HCT116 (cell line): ENCODE data around the gene ZSWIM3.

Source experiments
- CBX3 ChIP-seq: IDR thresholded peaks from 2 replicates; pipeline ENCODE4 v1.6.1; 2012; ENCODE audit warnings: low read depth
- CEBPB ChIP-seq: IDR thresholded peaks from 2 replicates; pipeline ENCODE4 v1.6.1; 2012; ENCODE audit warnings: low read depth
- JUND ChIP-seq: IDR thresholded peaks from 2 replicates; pipeline ENCODE4 v1.6.1; 2012
- POLR2A ChIP-seq: IDR thresholded peaks from 2 replicates; pipeline ENCODE4 v1.7.0; 2011; ENCODE audit warnings: borderline replicate concordance; ENCODE audit not compliant: insufficient read depth, insufficient read length; ENCODE audit errors: extremely low read depth
- POLR2AphosphoS5 ChIP-seq: IDR thresholded peaks from 2 replicates; pipeline ENCODE4 v1.6.1; 2011; ENCODE audit warnings: mild to moderate bottlenecking, low read depth, low read length, moderate library complexity
- RAD21 ChIP-seq: IDR thresholded peaks from 2 replicates; pipeline ENCODE4 v1.6.1; 2012; ENCODE audit warnings: low read depth, mild to moderate bottlenecking
- SP1 ChIP-seq: IDR thresholded peaks from 2 replicates; pipeline ENCODE4 v1.6.1; 2012; ENCODE audit warnings: low read depth
- TCF7L2 ChIP-seq: IDR thresholded peaks from 2 replicates; pipeline ENCODE4 v1.7.0; 2011; ENCODE audit warnings: borderline replicate concordance, inconsistent platforms; ENCODE audit not compliant: insufficient read depth, insufficient read length; ENCODE audit errors: extremely low read depth
- ZFX ChIP-seq: fragments of 450-650 bp; IDR thresholded peaks from 2 replicates; pipeline ENCODE4 v1.6.1; 2017
- TF ChIP-seq, protein P1 (sequence below), 3 experiments: fragments of 200-600 bp in 1 of 3; sonication (generic) in 1 of 3; IDR thresholded peaks in 2 of 3; conservative IDR thresholded peaks in 1 of 3; 2 replicates each; pipeline ENCODE4 v1.5.1; 2012 to 2017; ENCODE audit warnings: low read depth in 2 of 3, low read length in 2 of 3, antibody characterized with exemption in 1 of 3, borderline replicate concordance in 1 of 3, control low read depth in 1 of 3, mild to moderate bottlenecking in 1 of 3, mixed read lengths in 1 of 3, mixed run types in 1 of 3, moderate library complexity in 1 of 3; ENCODE audit not compliant: insufficient read depth in 1 of 3
- TF ChIP-seq, protein P2 (sequence below): IDR thresholded peaks from 2 replicates; pipeline ENCODE4 v1.6.1; 2012
- TF ChIP-seq, protein P3 (sequence below): IDR thresholded peaks from 2 replicates; pipeline ENCODE4 v1.6.1; 2012; ENCODE audit warnings: low read depth

DNA sequence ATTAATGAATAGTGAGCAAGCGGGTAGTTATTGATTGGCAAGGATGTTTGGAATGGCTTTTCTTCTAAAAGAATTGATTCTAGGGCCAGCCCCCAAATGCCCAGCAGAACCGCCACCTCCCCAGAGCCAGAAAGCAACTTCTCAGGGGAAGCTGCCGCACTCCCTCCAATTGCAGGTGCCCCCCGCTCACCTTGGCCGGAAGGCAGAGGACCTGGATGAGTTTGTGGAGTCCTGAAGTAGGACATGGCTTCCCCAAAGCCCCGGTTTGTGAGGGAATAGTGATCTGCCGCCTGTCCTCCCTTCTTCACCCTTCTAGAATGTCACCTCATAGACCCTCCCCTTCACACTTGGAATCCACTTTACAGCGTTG, 29.9 kb downstream of the ZSWIM3 start, which contains the start of gene SPATA25:
- TF ChIP-seq SP1 = no peak
- TF ChIP-seq, protein P1, sequence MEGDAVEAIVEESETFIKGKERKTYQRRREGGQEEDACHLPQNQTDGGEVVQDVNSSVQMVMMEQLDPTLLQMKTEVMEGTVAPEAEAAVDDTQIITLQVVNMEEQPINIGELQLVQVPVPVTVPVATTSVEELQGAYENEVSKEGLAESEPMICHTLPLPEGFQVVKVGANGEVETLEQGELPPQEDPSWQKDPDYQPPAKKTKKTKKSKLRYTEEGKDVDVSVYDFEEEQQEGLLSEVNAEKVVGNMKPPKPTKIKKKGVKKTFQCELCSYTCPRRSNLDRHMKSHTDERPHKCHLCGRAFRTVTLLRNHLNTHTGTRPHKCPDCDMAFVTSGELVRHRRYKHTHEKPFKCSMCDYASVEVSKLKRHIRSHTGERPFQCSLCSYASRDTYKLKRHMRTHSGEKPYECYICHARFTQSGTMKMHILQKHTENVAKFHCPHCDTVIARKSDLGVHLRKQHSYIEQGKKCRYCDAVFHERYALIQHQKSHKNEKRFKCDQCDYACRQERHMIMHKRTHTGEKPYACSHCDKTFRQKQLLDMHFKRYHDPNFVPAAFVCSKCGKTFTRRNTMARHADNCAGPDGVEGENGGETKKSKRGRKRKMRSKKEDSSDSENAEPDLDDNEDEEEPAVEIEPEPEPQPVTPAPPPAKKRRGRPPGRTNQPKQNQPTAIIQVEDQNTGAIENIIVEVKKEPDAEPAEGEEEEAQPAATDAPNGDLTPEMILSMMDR (IDR thresholded peaks at IDR 0.05 in 2 of 3, conservative IDR thresholded peaks at IDR 0.05 in 1 of 3; ENCODE audit: borderline replicate concordance in 1 of 3, insufficient read depth in 1 of 3, low read depth in 2 of 3, low read length in 2 of 3) = no peak
- no peak for TF ChIP-seq POLR2AphosphoS5
- TF ChIP-seq CEBPB = no peak
- TF ChIP-seq RAD21 = no peak
- TF ChIP-seq TCF7L2 = no peak
- no peak for TF ChIP-seq CBX3
- TF ChIP-seq, protein P2, sequence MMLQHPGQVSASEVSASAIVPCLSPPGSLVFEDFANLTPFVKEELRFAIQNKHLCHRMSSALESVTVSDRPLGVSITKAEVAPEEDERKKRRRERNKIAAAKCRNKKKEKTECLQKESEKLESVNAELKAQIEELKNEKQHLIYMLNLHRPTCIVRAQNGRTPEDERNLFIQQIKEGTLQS = no peak
- TF ChIP-seq, protein P3, sequence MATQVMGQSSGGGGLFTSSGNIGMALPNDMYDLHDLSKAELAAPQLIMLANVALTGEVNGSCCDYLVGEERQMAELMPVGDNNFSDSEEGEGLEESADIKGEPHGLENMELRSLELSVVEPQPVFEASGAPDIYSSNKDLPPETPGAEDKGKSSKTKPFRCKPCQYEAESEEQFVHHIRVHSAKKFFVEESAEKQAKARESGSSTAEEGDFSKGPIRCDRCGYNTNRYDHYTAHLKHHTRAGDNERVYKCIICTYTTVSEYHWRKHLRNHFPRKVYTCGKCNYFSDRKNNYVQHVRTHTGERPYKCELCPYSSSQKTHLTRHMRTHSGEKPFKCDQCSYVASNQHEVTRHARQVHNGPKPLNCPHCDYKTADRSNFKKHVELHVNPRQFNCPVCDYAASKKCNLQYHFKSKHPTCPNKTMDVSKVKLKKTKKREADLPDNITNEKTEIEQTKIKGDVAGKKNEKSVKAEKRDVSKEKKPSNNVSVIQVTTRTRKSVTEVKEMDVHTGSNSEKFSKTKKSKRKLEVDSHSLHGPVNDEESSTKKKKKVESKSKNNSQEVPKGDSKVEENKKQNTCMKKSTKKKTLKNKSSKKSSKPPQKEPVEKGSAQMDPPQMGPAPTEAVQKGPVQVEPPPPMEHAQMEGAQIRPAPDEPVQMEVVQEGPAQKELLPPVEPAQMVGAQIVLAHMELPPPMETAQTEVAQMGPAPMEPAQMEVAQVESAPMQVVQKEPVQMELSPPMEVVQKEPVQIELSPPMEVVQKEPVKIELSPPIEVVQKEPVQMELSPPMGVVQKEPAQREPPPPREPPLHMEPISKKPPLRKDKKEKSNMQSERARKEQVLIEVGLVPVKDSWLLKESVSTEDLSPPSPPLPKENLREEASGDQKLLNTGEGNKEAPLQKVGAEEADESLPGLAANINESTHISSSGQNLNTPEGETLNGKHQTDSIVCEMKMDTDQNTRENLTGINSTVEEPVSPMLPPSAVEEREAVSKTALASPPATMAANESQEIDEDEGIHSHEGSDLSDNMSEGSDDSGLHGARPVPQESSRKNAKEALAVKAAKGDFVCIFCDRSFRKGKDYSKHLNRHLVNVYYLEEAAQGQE = no peak
- TF ChIP-seq POLR2A = no peak
- no peak for TF ChIP-seq ZFX
- no peak for TF ChIP-seq JUND
